Kidney (tissue), 14 donors: ENCODE results near the gene VASH2. TPM values are rescaled to one million over a fixed set of nuclear protein-coding genes. Genes with fewer than 3 reads are reported as not detected.
"Not testable (repeated sequence)": the region's sequence is repeated elsewhere in the genome, so short reads cannot be mapped to it uniquely, and the experiment has no call there.

Source experiments
- DNase-seq, 5 donors: peaks; one replicate each; pipeline ENCODE4 v3.0.0-alpha.2; 2013 to 2020
- FAIRE-seq: peaks from 2 replicates; lab custom pipeline; 2012; peaks lifted over from hg19 to GRCh38; lab: Jason Lieb, UNC
- H3K27ac ChIP-seq, 2 donors: one replicate each; pipeline ENCODE4 v1.7.0; 2013; ENCODE audit warnings: low read depth in 2 of 2, low read length in 2 of 2, inconsistent platforms in 1 of 2
- H3K27me3 ChIP-seq: one replicate; pipeline ENCODE4 v1.7.1; 2013; ENCODE audit warnings: low read length, inconsistent platforms; ENCODE audit not compliant: control insufficient read depth, insufficient read depth
- H3K36me3 ChIP-seq, 3 donors: one replicate each; pipeline versions ENCODE4 v1.7.0 to v1.7.1; 2013; ENCODE audit warnings: low read length in 3 of 3, control low read depth in 1 of 3, inconsistent platforms in 1 of 3; ENCODE audit not compliant: insufficient read depth in 3 of 3, control insufficient read depth in 2 of 3
- H3K4me1 ChIP-seq, 3 donors: one replicate each; pipeline versions ENCODE4 v1.7.0 to v1.7.1; 2013; ENCODE audit warnings: low read length in 3 of 3, inconsistent platforms in 1 of 3, low read depth in 1 of 3; ENCODE audit not compliant: control insufficient read depth in 2 of 3, insufficient read depth in 2 of 3
- H3K4me3 ChIP-seq, 3 donors: one replicate each; pipeline versions ENCODE4 v1.7.0 to v1.8.1; 2013; ENCODE audit warnings: low read length in 3 of 3, control low read depth in 1 of 3, inconsistent platforms in 1 of 3
- H3K9ac ChIP-seq, 3 donors: one replicate each; pipeline versions ENCODE4 v1.7.0 to v1.7.1; 2013; ENCODE audit warnings: low read length in 3 of 3, control low read depth in 1 of 3, inconsistent platforms in 1 of 3
- H3K9me3 ChIP-seq, 3 donors: one replicate each; pipeline versions ENCODE4 v1.7.0 to v1.7.1; 2013; ENCODE audit warnings: low read length in 3 of 3, control low read depth in 1 of 3, inconsistent platforms in 1 of 3; ENCODE audit not compliant: control insufficient read depth in 2 of 3, insufficient read depth in 1 of 3
- CTCF ChIP-seq: IDR thresholded peaks from 3 replicates; pipeline ENCODE4 v1.5.1; 2012; ENCODE audit warnings: mild to moderate bottlenecking, moderate library complexity, borderline replicate concordance; ENCODE audit not compliant: insufficient read depth; ENCODE audit errors: extremely low read depth
- intact Hi-C: fragments of 100-400 bp; cut with DNase I; formaldehyde crosslinking; loops from one replicate; pipeline ENCODE4 v1.11.1; 2022
- polyA plus RNA-seq: library from polyadenylated mRNA; stranded (reverse); fragments of 350-450 nt; fragmentation: Illumina TruSeq; extraction: RNeasy Lipid Tissue Mini Kit (QIAGEN cat#74804); gene quantifications from one replicate; pipeline ENCODE4 v1.2.3, GENCODE V29; 2014; ENCODE audit warnings: low read depth, low replicate concordance; ENCODE audit not compliant: insufficient read depth
- total RNA-seq: library from RNA; stranded (reverse); fragmentation: NEBNext Ultra II Directional; extraction: Animal tissue kit (Norgen Biotek cat#: 25700); gene quantifications from one replicate; pipeline ENCODE4 v1.2.1, GENCODE V29; 2021
- donor health status: control.
- donor health status: control.
- donor health status: control.
- donor health status: control.
- donor health status: control.
- donor health status: DM: yes; HTN: yes; CAD: no.
- donor health status: Normal renal cell carcinoma (clear cell type).

The VASH2 gene
- total and polyA plus RNA-seq, 2 donors from 2014 or later = 0.57 TPM; not detected in 1

GRCh38 chr1:212962509-212962908 lies 12.2 kb downstream of the VASH2 start:
- peaks cover 0 to 4% (median 0%) of the 10 kb centered on the region in 3 donors for H3K36me3 ChIP-seq
- H3K9me3 ChIP-seq = no peaks in the 10 kb centered on the region
- no peak overlapping the region for H3K9ac ChIP-seq
- no peak for FAIRE-seq
- no peaks in the 10 kb centered on the region for H3K27me3 ChIP-seq
- intact Hi-C loops = no loop called here
- H3K4me1 ChIP-seq = peaks cover 0 to 4% (median 0%) of the 10 kb centered on the region in 3 donors
- DNase-seq = peak in 1 of 5 donors; percentile 40
- TF ChIP-seq CTCF = no peak
- no peak overlapping the region for H3K4me3 ChIP-seq
- H3K27ac ChIP-seq = no peak overlapping the region

DNA sequence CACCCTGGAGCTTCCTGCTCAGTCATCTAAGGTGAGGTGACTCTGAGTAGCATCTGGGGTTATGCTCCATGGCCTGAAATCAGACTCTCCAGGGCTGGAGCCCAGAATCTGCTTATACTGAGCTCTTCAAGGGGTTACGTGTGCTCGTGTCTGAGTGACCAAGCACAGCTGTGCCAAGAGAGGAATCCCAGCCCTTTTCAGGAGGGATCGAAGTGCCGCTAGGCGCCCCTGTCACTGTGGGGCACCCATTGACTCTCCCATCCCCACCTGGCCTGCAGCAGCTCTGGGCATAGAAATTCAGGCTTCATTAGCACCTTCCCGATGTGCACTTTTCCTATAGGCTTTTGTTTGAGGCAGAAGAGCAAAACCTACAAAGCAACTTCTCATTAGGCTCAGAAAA lies 13.8 kb downstream of the VASH2 start:
- intact Hi-C loops = no loop called here
- H3K9ac ChIP-seq = no peak overlapping the region
- no peaks in the 10 kb centered on the region for H3K27me3 ChIP-seq
- no peak for FAIRE-seq
- H3K4me3 ChIP-seq = no peak overlapping the region
- peaks cover 0 to 4% (median 0%) of the 10 kb centered on the region in 3 donors for H3K4me1 ChIP-seq
- no peak for TF ChIP-seq CTCF
- H3K36me3 ChIP-seq = peaks cover 0 to 4% (median 0%) of the 10 kb centered on the region in 3 donors
- no peaks in the 10 kb centered on the region for H3K9me3 ChIP-seq
- no peak overlapping the region for H3K27ac ChIP-seq
- DNase-seq = no peak

DNA sequence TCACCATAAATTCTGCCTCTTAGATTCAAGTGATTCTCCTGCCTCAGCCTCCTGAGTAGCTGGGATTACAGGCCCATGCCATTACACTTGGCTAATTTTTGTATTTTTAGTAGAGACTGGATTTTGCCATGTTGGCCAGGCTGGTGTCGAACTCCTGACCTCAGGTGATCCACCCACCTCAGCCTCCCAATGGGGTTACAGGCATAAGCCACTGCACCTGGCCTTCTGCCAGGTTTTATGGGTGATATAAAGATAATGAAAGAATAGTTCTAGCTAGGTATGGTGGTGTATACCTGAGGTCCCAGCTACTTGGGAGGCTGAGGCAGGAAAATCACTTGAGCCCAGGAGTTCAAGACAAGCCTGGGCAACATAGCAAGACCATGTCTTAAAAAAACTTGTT lies 14.7 kb downstream of the VASH2 start:
- H3K9me3 ChIP-seq, FAIRE-seq, H3K4me1 ChIP-seq, intact Hi-C loops, H3K27me3 ChIP-seq, DNase-seq, H3K4me3 ChIP-seq, H3K27ac ChIP-seq, H3K9ac ChIP-seq, H3K36me3 ChIP-seq: not testable (repeated sequence)

- H3K36me3 ChIP-seq = peaks cover 0 to 5% (median 0%) of the 10 kb centered on the region in 3 donors
- H3K9me3 ChIP-seq = no peaks in the 10 kb centered on the region
- no peak overlapping the region for H3K27ac ChIP-seq
- H3K27me3 ChIP-seq = no peaks in the 10 kb centered on the region
- no peak for TF ChIP-seq CTCF
- no peak overlapping the region for H3K4me3 ChIP-seq
- H3K9ac ChIP-seq = no peak overlapping the region
- intact Hi-C loops = no loop called here
- DNase-seq (no peak), FAIRE-seq (no peak)
- peaks cover 0 to 4% (median 0%) of the 10 kb centered on the region in 3 donors for H3K4me1 ChIP-seq
Measured at GRCh38 chr1:212966616-212967015, 16.3 kb downstream of the VASH2 start.
